ENCODE results near the gene PON3. TPM values are rescaled to one million over a fixed set of nuclear protein-coding genes. Genes with fewer than 3 reads are reported as not detected.

The PON3 gene
- total and polyA plus RNA-seq, 2 of the 8 experiments (the other 6 are each of a cell fraction or from before 2014, with no cell fraction given), result not detected

DNA sequence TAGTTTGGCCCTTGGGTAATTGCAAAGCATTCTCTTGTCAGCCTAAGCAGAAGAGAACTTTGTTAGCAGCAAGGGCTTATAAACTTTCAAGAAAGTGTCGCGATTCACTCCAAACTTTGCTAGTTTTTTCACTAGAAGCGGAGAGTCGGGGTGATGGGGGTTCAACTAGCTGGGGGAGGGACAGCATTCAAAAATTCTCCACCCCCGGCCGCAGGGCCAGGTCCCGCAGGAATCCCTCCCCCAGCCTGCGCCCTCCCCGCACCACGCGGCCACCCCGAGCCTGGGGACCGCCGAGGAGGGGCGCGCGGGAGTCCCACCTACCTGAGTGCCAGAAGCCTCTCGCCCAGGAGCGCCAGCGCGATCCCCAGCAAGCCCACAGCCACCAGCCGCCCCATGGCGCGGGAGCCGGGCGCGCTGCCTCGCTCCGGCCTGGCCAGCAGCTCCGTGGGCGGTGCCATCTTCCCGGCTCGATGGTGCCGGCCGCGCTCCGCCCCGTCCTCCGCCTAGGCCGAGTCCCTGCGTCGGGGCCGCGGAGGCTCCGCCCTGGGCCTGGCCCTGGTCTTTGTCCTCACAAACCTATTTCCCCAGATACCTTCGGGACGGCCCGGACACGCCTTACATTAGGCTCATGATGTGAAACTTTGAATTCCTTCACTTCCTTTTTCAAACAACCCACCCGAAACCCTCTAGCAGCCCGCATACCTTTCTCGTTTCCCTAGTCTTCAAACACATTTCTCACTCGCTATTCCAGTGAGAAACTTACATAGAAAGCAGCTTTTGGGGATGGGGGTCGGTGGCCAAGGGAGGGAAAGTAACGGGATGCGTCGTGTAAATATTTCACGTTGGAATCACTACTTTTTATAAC, 38.6 kb upstream of the PON3 start, which contains the start of gene PON2 (continued):
- TF ChIP-seq, protein P1, sequence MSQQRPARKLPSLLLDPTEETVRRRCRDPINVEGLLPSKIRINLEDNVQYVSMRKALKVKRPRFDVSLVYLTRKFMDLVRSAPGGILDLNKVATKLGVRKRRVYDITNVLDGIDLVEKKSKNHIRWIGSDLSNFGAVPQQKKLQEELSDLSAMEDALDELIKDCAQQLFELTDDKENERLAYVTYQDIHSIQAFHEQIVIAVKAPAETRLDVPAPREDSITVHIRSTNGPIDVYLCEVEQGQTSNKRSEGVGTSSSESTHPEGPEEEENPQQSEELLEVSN (IDR thresholded peaks at IDR 0.05), result peak; percentile 44; the same call in 1 of the 2 replicates
